Sigmoid colon (tissue), 4 donors: ENCODE data around the gene RHBDL3.

ENCODE experiments used
- CTCF ChIP-seq, 4 experiments: fragments of 450-650 bp in 3 of 4; fragments of 200-600 bp in 1 of 4; IDR thresholded peaks; one replicate each; pipeline ENCODE4 v1.5.1; 2016 to 2019; ENCODE audit warnings: antibody characterized with exemption in 4 of 4, mild to moderate bottlenecking in 3 of 4, moderate library complexity in 2 of 4
- POLR2AphosphoS5 ChIP-seq, 4 donors: sonication (generic); formaldehyde crosslinking; IDR thresholded peaks; one replicate each; pipeline ENCODE4 v1.6.1; 2017; ENCODE audit warnings: antibody characterized with exemption in 4 of 4

- TF ChIP-seq POLR2AphosphoS5 (IDR thresholded peaks at IDR 0.05) (no peak), CTCF (IDR thresholded peaks at IDR 0.05) (no peak)
Observed at GRCh38 chr17:32287804-32288511, 22.3 kb downstream of the RHBDL3 start.
